H1 (cell line): ENCODE data around the gene CADM2. TPM values are rescaled to one million over a fixed set of nuclear protein-coding genes. Genes with fewer than 3 reads are reported as not detected.

Source experiments
- CTCF ChIA-PET: fragments of 300-600 bp; sonication (Branson Sonifier 250); formaldehyde crosslinking; loops from one replicate; lab custom pipeline; 2021; ENCODE audit not compliant: partially characterized antibody; lab: Charles Lee
- POLR2A ChIA-PET: fragments of 300-600 bp; sonication (Branson Sonifier 250); formaldehyde crosslinking; loops from one replicate; lab custom pipeline; 2021; ENCODE audit warnings: inconsistent platforms; ENCODE audit not compliant: partially characterized antibody; lab: Charles Lee
- DNase-seq, 2 experiments: peaks; one replicate each; pipeline versions ENCODE4 v3.0.0 to v3.0.0-alpha.2; 2010 to 2022; ENCODE audit warnings: low spot score in 2 of 2, low read depth in 1 of 2, mixed read lengths in 1 of 2
- FAIRE-seq: peaks from 2 replicates; lab custom pipeline; 2011; peaks lifted over from hg19 to GRCh38; lab: Jason Lieb, UNC
- H2AFZ ChIP-seq: 2 replicates; pipeline ENCODE4 v1.8.1; 2012; ENCODE audit warnings: low read length, inconsistent platforms
- H2AK5ac ChIP-seq: 2 replicates; pipeline ENCODE4 v1.6.1; 2013; ENCODE audit warnings: low read depth, low read length
- H2BK120ac ChIP-seq: replicated peaks from 2 replicates; pipeline ENCODE3; 2013; ENCODE audit warnings: low read depth, low read length, inconsistent platforms
- H2BK12ac ChIP-seq: 2 replicates; pipeline ENCODE4 v1.6.1; 2013; ENCODE audit warnings: low read depth, low read length
- H2BK15ac ChIP-seq: 2 replicates; pipeline ENCODE4 v1.6.1; 2013; ENCODE audit warnings: low read length
- H2BK20ac ChIP-seq: 2 replicates; pipeline ENCODE4 v1.6.1; 2013; ENCODE audit warnings: low read length
- H2BK5ac ChIP-seq: 2 replicates; pipeline ENCODE4 v1.6.1; 2013; ENCODE audit warnings: low read depth, low read length
- H3K14ac ChIP-seq: 2 replicates; pipeline ENCODE4 v1.6.1; 2013; ENCODE audit warnings: inconsistent platforms; ENCODE audit not compliant: insufficient read length
- H3K18ac ChIP-seq: 2 replicates; pipeline ENCODE4 v1.6.1; 2013; ENCODE audit warnings: low read length; ENCODE audit errors: extremely low read depth
- H3K23ac ChIP-seq: 2 replicates; pipeline ENCODE4 v1.6.1; 2013; ENCODE audit warnings: inconsistent platforms; ENCODE audit not compliant: insufficient read length
- H3K23me2 ChIP-seq: 2 replicates; pipeline ENCODE4 v1.6.1; 2013; ENCODE audit warnings: low read depth, low read length
- H3K27ac ChIP-seq: 2 replicates; pipeline ENCODE4 v1.6.1; 2011; ENCODE audit warnings: low read depth, low read length, inconsistent platforms
- H3K27me3 ChIP-seq, 4 experiments: replicated peaks in 1 of 4; 1 replicate in 1 of 4; 2 replicates in 3 of 4; pipeline versions ENCODE4 v1.6.1 to v1.8.1; 2011 to 2013; ENCODE audit warnings: low read length in 3 of 4, mild to moderate bottlenecking in 3 of 4, inconsistent platforms in 2 of 4, mixed read lengths in 2 of 4, moderate library complexity in 1 of 4; ENCODE audit not compliant: control insufficient read depth in 3 of 4, insufficient read depth in 3 of 4; ENCODE audit errors: extremely low read depth in 1 of 4
- H3K36me3 ChIP-seq, 4 experiments: 2 replicates each; pipeline versions ENCODE4 v1.6.1 to v1.8.1; 2011 to 2013; ENCODE audit warnings: mild to moderate bottlenecking in 4 of 4, low read length in 3 of 4, moderate library complexity in 2 of 4, control low read depth in 1 of 4, inconsistent platforms in 1 of 4; ENCODE audit not compliant: insufficient read depth in 4 of 4, control insufficient read depth in 2 of 4
- H3K4ac ChIP-seq: replicated peaks from 2 replicates; pipeline ENCODE3; 2013; ENCODE audit warnings: low read length, low read depth, mixed read lengths, inconsistent platforms; ENCODE audit not compliant: insufficient read length
- H3K4me1 ChIP-seq, 4 experiments: replicated peaks in 1 of 4; 1 replicate in 1 of 4; 2 replicates in 3 of 4; pipeline versions ENCODE4 v1.6.1 to v1.8.1; 2011 to 2013; ENCODE audit warnings: low read length in 3 of 4, inconsistent platforms in 2 of 4, mixed read lengths in 1 of 4; ENCODE audit not compliant: insufficient read depth in 4 of 4, control insufficient read depth in 3 of 4
- H3K4me2 ChIP-seq, 2 experiments: 2 replicates each; pipeline versions ENCODE4 v1.6.1 to v1.8.1; 2011 to 2013; ENCODE audit warnings: low read depth in 2 of 2, low read length in 2 of 2, control low read depth in 1 of 2, inconsistent platforms in 1 of 2, mild to moderate bottlenecking in 1 of 2; ENCODE audit not compliant: insufficient read depth in 1 of 2
- H3K4me3 ChIP-seq, 4 experiments: fragments of 200-600, 300-600 bp in 1 of 4; sonication (generic), shearing (Covaris generic), sonication (Bioruptor Twin) in 1 of 4; 2 replicates each; pipeline versions ENCODE4 v1.5.1 to v1.8.1; 2011 to 2016; ENCODE audit warnings: low read length in 4 of 4, low read depth in 3 of 4, control low read depth in 2 of 4, inconsistent platforms in 2 of 4, mild to moderate bottlenecking in 2 of 4, mixed read lengths in 1 of 4, moderate library complexity in 1 of 4; ENCODE audit not compliant: insufficient read depth in 2 of 4; ENCODE audit errors: extremely low read depth in 1 of 4
- H3K56ac ChIP-seq: replicated peaks from 2 replicates; pipeline ENCODE3; 2013; ENCODE audit warnings: low read depth, mild to moderate bottlenecking, mixed read lengths, low read length, inconsistent platforms; ENCODE audit not compliant: insufficient read length
- H3K79me1 ChIP-seq: 2 replicates; pipeline ENCODE4 v1.6.1; 2013; ENCODE audit warnings: low read depth, low read length, control low read depth
- H3K79me2 ChIP-seq, 2 experiments: 2 replicates each; pipeline versions ENCODE4 v1.6.1 to v1.8.1; 2012 to 2013; ENCODE audit warnings: low read length in 2 of 2, mild to moderate bottlenecking in 2 of 2, inconsistent platforms in 1 of 2; ENCODE audit not compliant: insufficient read depth in 2 of 2, control insufficient read depth in 1 of 2
- H3K9ac ChIP-seq, 4 experiments: replicated peaks in 1 of 4; 1 replicate in 1 of 4; 2 replicates in 3 of 4; pipeline versions ENCODE4 v1.6.1 to v1.8.1; 2011 to 2013; ENCODE audit warnings: low read depth in 3 of 4, low read length in 3 of 4, control low read depth in 2 of 4, mild to moderate bottlenecking in 2 of 4, moderate library complexity in 2 of 4, inconsistent platforms in 1 of 4; ENCODE audit errors: extremely low read depth in 1 of 4
- H3K9me3 ChIP-seq, 2 experiments: 2 replicates each; pipeline versions ENCODE4 v1.6.1 to v1.8.1; 2012 to 2013; ENCODE audit warnings: mild to moderate bottlenecking in 2 of 2, moderate library complexity in 2 of 2, control low read depth in 1 of 2, inconsistent platforms in 1 of 2, low read depth in 1 of 2, low read length in 1 of 2, mixed read lengths in 1 of 2; ENCODE audit not compliant: insufficient read depth in 2 of 2
- H4K20me1 ChIP-seq, 2 experiments: replicated peaks in 1 of 2; 2 replicates each; pipeline versions ENCODE3 to v1.8.1; 2011 to 2013; ENCODE audit warnings: inconsistent platforms in 2 of 2, low read length in 2 of 2, mild to moderate bottlenecking in 1 of 2; ENCODE audit not compliant: insufficient read depth in 2 of 2, control insufficient read depth in 1 of 2
- H4K5ac ChIP-seq: 2 replicates; pipeline ENCODE4 v1.6.1; 2013; ENCODE audit warnings: low read length, low read depth, mixed read lengths, inconsistent platforms; ENCODE audit not compliant: insufficient read length
- H4K8ac ChIP-seq: 2 replicates; pipeline ENCODE4 v1.8.0; 2013; ENCODE audit warnings: mild to moderate bottlenecking, moderate library complexity, low read length, inconsistent platforms; ENCODE audit not compliant: insufficient read depth; ENCODE audit errors: extremely low read depth
- H4K91ac ChIP-seq: replicated peaks from 2 replicates; pipeline ENCODE3; 2013; ENCODE audit warnings: low read length, mixed read lengths, inconsistent platforms; ENCODE audit not compliant: insufficient read length
- BACH1 ChIP-seq: IDR thresholded peaks from 2 replicates; pipeline ENCODE4 v1.6.1; 2012; ENCODE audit warnings: low read length, improper control_type of control experiment
- CHD1 ChIP-seq: IDR thresholded peaks from 2 replicates; pipeline ENCODE4 v1.6.1; 2012; ENCODE audit warnings: low read depth, low read length, improper control_type of control experiment
- CHD2 ChIP-seq: IDR thresholded peaks from 2 replicates; pipeline ENCODE4 v1.6.1; 2012; ENCODE audit warnings: low read length, improper control_type of control experiment
- EP300 ChIP-seq, 2 experiments: IDR thresholded peaks; 1 replicate in 1 of 2; 2 replicates in 1 of 2; pipeline ENCODE4 v1.6.1; 2011 to 2012; ENCODE audit warnings: low read depth in 2 of 2, low read length in 2 of 2, mild to moderate bottlenecking in 2 of 2, borderline replicate concordance in 1 of 2, inconsistent platforms in 1 of 2, moderate library complexity in 1 of 2
- FOSL1 ChIP-seq: IDR thresholded peaks from 2 replicates; pipeline ENCODE4 v1.6.1; 2011; ENCODE audit warnings: mild to moderate bottlenecking, low read depth, low read length, moderate library complexity; ENCODE audit not compliant: insufficient read depth
- NANOG ChIP-seq: IDR thresholded peaks from 2 replicates; pipeline ENCODE4 v1.6.1; 2011; ENCODE audit warnings: low read length, low read depth, mild to moderate bottlenecking, inconsistent platforms; ENCODE audit not compliant: insufficient read depth, poor library complexity, severe bottlenecking
- PHF8 ChIP-seq: fragments of 200-600 bp; sonication (generic); conservative IDR thresholded peaks from 2 replicates; pipeline ENCODE4 v1.7.1; 2012; ENCODE audit warnings: low read depth, mild to moderate bottlenecking, inconsistent platforms, low read length, moderate library complexity
- RXRA ChIP-seq: IDR thresholded peaks from 2 replicates; pipeline ENCODE4 v1.6.1; 2011; ENCODE audit warnings: low read depth, mild to moderate bottlenecking, low read length, moderate library complexity; ENCODE audit not compliant: insufficient read depth
- SIN3A ChIP-seq, 2 experiments: IDR thresholded peaks in 1 of 2; conservative IDR thresholded peaks in 1 of 2; 2 replicates each; pipeline ENCODE4 v1.6.1; 2011 to 2012; ENCODE audit warnings: low read length in 2 of 2, improper control_type of control experiment in 1 of 2, low read depth in 1 of 2, mild to moderate bottlenecking in 1 of 2
- TAF7 ChIP-seq: optimal IDR thresholded peaks from 2 replicates; pipeline ENCODE3; 2011; ENCODE audit warnings: low read depth, mild to moderate bottlenecking, inconsistent platforms, low read length, moderate library complexity, borderline replicate concordance
- TCF12 ChIP-seq: IDR thresholded peaks from 2 replicates; pipeline ENCODE4 v1.6.1; 2011; ENCODE audit warnings: low read depth, mild to moderate bottlenecking, low read length
- WGBS, 2 experiments: shearing (Covaris generic) in 1 of 2; methylation state at CpG; one replicate each; pipeline versions ENCODE4 v1.1.6 to v1.1.7; 2013 to 2015; ENCODE audit warnings: low lambda C conversion rate in 2 of 2, mixed read lengths in 2 of 2, inconsistent platforms in 1 of 2, low coverage in 1 of 2, missing lambda C conversion rate in 1 of 2; ENCODE audit not compliant: insufficient replicate concordance in 2 of 2, insufficient coverage in 1 of 2, insufficient read length in 1 of 2; ENCODE audit errors: extremely low coverage in 1 of 2, missing lambda C conversion rate in 1 of 2; 5-methylcytosine and 5-hydroxymethylcytosine counted together
- polyA plus RNA-seq, 7 experiments: library from polyadenylated mRNA; depleted of rRNA in 3 of 7; stranded (reverse) in 5 of 7; unstranded in 2 of 7; fragments of >200 nt in 5 of 7; fragments of 200-250 nt in 2 of 7; gene quantifications; 1 replicate in 5 of 7; 2 replicates in 1 of 7; 4 replicates in 1 of 7; pipeline versions ENCODE4 v1.2.1 to v1.2.3, GENCODE V29; 2011 to 2013; ENCODE audit warnings: missing spikeins in 2 of 7, mixed read lengths in 2 of 7
- total RNA-seq: library from RNA; stranded (reverse); fragmentation: NEBNext Ultra II Directional; extraction: Animal tissue kit (Norgen Biotek cat#: 25700); gene quantifications from 2 replicates; pipeline ENCODE4 v1.2.1, GENCODE V29; 2021

Gene CADM2
- total and polyA plus RNA-seq, 2 of the 8 experiments (the other 6 are each of a cell fraction or from before 2014, with no cell fraction given): 14.9 to 20.9 TPM

DNA sequence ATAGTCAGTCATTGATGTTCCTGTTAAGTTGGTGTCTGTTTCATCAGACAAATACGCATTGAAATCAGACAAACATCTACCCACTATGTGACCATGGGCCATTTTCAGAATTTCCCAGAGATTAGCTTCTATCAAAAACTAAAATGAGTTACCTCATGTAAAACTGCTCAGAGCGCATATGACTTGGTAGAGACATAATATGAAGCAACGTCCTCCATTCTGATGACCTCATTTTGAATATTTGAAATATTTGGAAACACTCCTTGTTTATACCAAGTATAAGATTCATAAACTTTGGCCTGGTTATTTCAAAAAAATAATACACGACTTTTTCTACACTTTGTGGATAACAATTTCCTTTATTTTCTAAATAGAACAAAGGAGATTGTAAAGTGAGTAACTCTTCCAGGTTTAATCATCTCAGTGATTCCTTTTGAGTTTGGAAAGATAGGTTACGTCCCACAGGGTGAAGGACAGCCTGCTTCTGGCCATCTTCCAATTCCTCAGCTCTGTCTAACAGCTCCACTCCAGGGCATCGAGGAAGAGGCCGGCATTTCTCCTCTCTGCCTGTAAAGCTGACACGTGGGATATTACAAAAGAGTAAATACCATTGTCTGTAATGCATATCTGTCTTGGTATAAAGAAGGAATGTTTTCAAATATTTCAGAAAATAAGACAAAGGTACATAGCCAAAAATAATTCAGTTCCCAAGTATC, 122.6 kb downstream of the CADM2 start:
- no peaks in the 10 kb centered on the region for H3K9me3 ChIP-seq
- H3K9ac ChIP-seq: no peak overlapping the region
- no peak overlapping the region for H3K4ac ChIP-seq
- no peaks in the 10 kb centered on the region for H3K79me1 ChIP-seq
- no peak for TF ChIP-seq NANOG
- TF ChIP-seq EP300 (IDR thresholded peaks at IDR 0.05; ENCODE audit: borderline replicate concordance in 1 of 2, low read depth in 2 of 2, low read length in 2 of 2): no peak
- no peak for TF ChIP-seq SIN3A (conservative IDR thresholded peaks at IDR 0.05 in 1 of 2, IDR thresholded peaks at IDR 0.05 in 1 of 2; ENCODE audit: low read depth in 1 of 2, low read length in 2 of 2)
- TF ChIP-seq TAF7: no peak
- TF ChIP-seq PHF8: no peak
- TF ChIP-seq FOSL1: no peak
- TF ChIP-seq CHD2: no peak
- TF ChIP-seq TCF12: no peak
- TF ChIP-seq RXRA: no peak
- no peak for TF ChIP-seq CHD1
- no peak for TF ChIP-seq BACH1
- TF ChIP-seq, all 59 proteins: peak for 0
- Histone ChIP-seq H3K79me2 (no peaks in the 10 kb centered on the region), H3K4me3 (no peak overlapping the region), H2AFZ (no peak overlapping the region), H4K8ac (no peak overlapping the region), H3K23ac (no peak overlapping the region), H2AK5ac (no peak overlapping the region), H4K20me1 (no peaks in the 10 kb centered on the region), H4K5ac (no peak overlapping the region), H2BK120ac (no peak overlapping the region), H3K56ac (no peak overlapping the region), H3K18ac (no peak overlapping the region), H3K27ac (no peak overlapping the region), H2BK12ac (no peak overlapping the region), H2BK20ac (no peak overlapping the region), H3K4me2 (no peak overlapping the region), H3K36me3 (no peaks in the 10 kb centered on the region), H2BK5ac (no peak overlapping the region), H4K91ac (no peak overlapping the region), H3K27me3 (no peaks in the 10 kb centered on the region), H3K14ac (no peak overlapping the region), H2BK15ac (no peak overlapping the region), H3K23me2 (no peaks in the 10 kb centered on the region), H3K4me1 (no peaks in the 10 kb centered on the region; a peak in 1 of 7 replicates)
- FAIRE-seq (no peak), DNase-seq (peak in 1 of 2 experiments; percentile 3)
- CTCF ChIA-PET: interaction anchor here (0.6 kb wide), 1 partner anchor 47 kb away, joined by 3 read pairs; no protein-coding TSS in a partner anchor
- POLR2A ChIA-PET: no interaction called here
- 72% methylated on average over 8 of the region's 8 CpGs; no CpG with 5 or more reads in 1 of the 2 experiments for WGBS, 2 experiments
